Muscle of leg (tissue), 11 donors: Measurements from ENCODE around the gene GAB2. TPM values are rescaled to one million over a fixed set of nuclear protein-coding genes. Genes with fewer than 3 reads are reported as not detected.

Experiments
- DNase-seq: peaks from one replicate; pipeline ENCODE4 v3.0.0; 2013
- H3K27ac ChIP-seq: one replicate; pipeline ENCODE4 v1.5.1; 2013; ENCODE audit warnings: mild to moderate bottlenecking, low read length, control low read depth
- H3K27me3 ChIP-seq: one replicate; pipeline ENCODE4 v1.6.1; 2013; ENCODE audit warnings: low read length; ENCODE audit not compliant: control insufficient read depth, insufficient read depth
- H3K36me3 ChIP-seq: one replicate; pipeline ENCODE4 v1.6.1; 2013; ENCODE audit warnings: low read length; ENCODE audit not compliant: control insufficient read depth, insufficient read depth
- H3K4me1 ChIP-seq: one replicate; pipeline ENCODE4 v1.6.1; 2013; ENCODE audit warnings: low read length; ENCODE audit not compliant: control insufficient read depth, insufficient read depth
- H3K4me3 ChIP-seq: one replicate; pipeline ENCODE4 v1.5.1; 2013; ENCODE audit warnings: low read length, control low read depth
- H3K9me3 ChIP-seq: replicated peaks from 2 replicates; pipeline ENCODE4 v1.6.1; 2013; ENCODE audit warnings: low read depth, low read length; ENCODE audit not compliant: control insufficient read depth
- WGBS: methylation state at CpG from one replicate; pipeline ENCODE4 v1.1.5; 2013; ENCODE audit warnings: missing lambda C conversion rate; ENCODE audit not compliant: insufficient coverage; 5-methylcytosine and 5-hydroxymethylcytosine counted together
- polyA plus RNA-seq, 8 donors: library from polyadenylated mRNA; unstranded; fragments of 120-200 nt; gene quantifications; one replicate each; pipeline versions ENCODE4 v1.2.1 to v1.2.3, GENCODE V29; 2013; ENCODE audit warnings: inconsistent platforms in 1 of 8, low replicate concordance in 1 of 8; ENCODE audit not compliant: insufficient read length in 8 of 8, insufficient read depth in 1 of 8
- total RNA-seq: library from RNA; stranded (reverse); fragments of 120-200 nt; gene quantifications from one replicate; pipeline ENCODE4 v1.2.4, GENCODE V29; 2013

Gene GAB2
- total and polyA plus RNA-seq, 9 donors = 9.6 to 18.8 (median 14.2) TPM

GRCh38 chr11:78211565-78211964 lies 206.1 kb downstream of the GAB2 start:
- no peak overlapping the region for H3K27ac ChIP-seq
- no peak overlapping the region for H3K4me3 ChIP-seq
- no peaks in the 10 kb centered on the region for H3K9me3 ChIP-seq
- H3K36me3 ChIP-seq = peaks cover 56% of the 10 kb centered on the region
- 92% methylated on average over 2 of the region's 5 CpGs for WGBS
- DNase-seq = no peak
- no peaks in the 10 kb centered on the region for H3K4me1 ChIP-seq
- H3K27me3 ChIP-seq = no peaks in the 10 kb centered on the region

- no peak for DNase-seq
- WGBS = 87% methylated on average over 27 of the region's 31 CpGs
- peaks cover 57% of the 10 kb centered on the region for H3K36me3 ChIP-seq
- H3K4me3 ChIP-seq = no peak overlapping the region
- H3K4me1 ChIP-seq = no peaks in the 10 kb centered on the region
- no peaks in the 10 kb centered on the region for H3K9me3 ChIP-seq
- H3K27ac ChIP-seq = no peak overlapping the region
- H3K27me3 ChIP-seq = no peaks in the 10 kb centered on the region
Observed at GRCh38 chr11:78210000-78210608, 207.5 kb downstream of the GAB2 start.

- 87% methylated on average over 6 of the region's 18 CpGs for WGBS
- H3K4me1 ChIP-seq = no peaks in the 10 kb centered on the region
- no peak overlapping the region for H3K27ac ChIP-seq
- no peak for DNase-seq
- H3K36me3 ChIP-seq = peaks cover 53% of the 10 kb centered on the region
- H3K9me3 ChIP-seq = no peaks in the 10 kb centered on the region
- no peak overlapping the region for H3K4me3 ChIP-seq
- H3K27me3 ChIP-seq = no peaks in the 10 kb centered on the region
Observed at GRCh38 chr11:78209478-78209877, 208.1 kb downstream of the GAB2 start.

GRCh38 chr11:78208257-78209165 lies 209.1 kb downstream of the GAB2 start:
- Histone ChIP-seq H3K27ac (no peak overlapping the region), H3K4me1 (no peaks in the 10 kb centered on the region), H3K36me3 (peaks cover 45% of the 10 kb centered on the region), H3K27me3 (no peaks in the 10 kb centered on the region), H3K4me3 (no peak overlapping the region), H3K9me3 (no peaks in the 10 kb centered on the region)
- DNase-seq = no peak
- 86% methylated on average over 16 of the region's 16 CpGs for WGBS

- WGBS = 77% methylated on average over 4 of the region's 11 CpGs
- Histone ChIP-seq H3K27ac (no peak overlapping the region), H3K9me3 (no peaks in the 10 kb centered on the region), H3K36me3 (peaks cover 48% of the 10 kb centered on the region), H3K4me1 (no peaks in the 10 kb centered on the region), H3K4me3 (no peak overlapping the region), H3K27me3 (no peaks in the 10 kb centered on the region)
- DNase-seq = no peak
Observed at GRCh38 chr11:78207532-78208256, 209.9 kb downstream of the GAB2 start.

- H3K4me3 ChIP-seq = no peak overlapping the region
- H3K36me3 ChIP-seq = peaks cover 54% of the 10 kb centered on the region
- H3K9me3 ChIP-seq = no peaks in the 10 kb centered on the region
- H3K27ac ChIP-seq = no peak overlapping the region
- no peaks in the 10 kb centered on the region for H3K27me3 ChIP-seq
- WGBS = 91% methylated on average over 7 of the region's 7 CpGs
- no peak for DNase-seq
- no peaks in the 10 kb centered on the region for H3K4me1 ChIP-seq
Observed at GRCh38 chr11:78205691-78206090, 211.9 kb downstream of the GAB2 start.

GRCh38 chr11:78205256-78205655 lies 212.4 kb downstream of the GAB2 start:
- WGBS = 95% methylated on average over 3 of the region's 4 CpGs
- H3K36me3 ChIP-seq = peaks cover 54% of the 10 kb centered on the region
- no peaks in the 10 kb centered on the region for H3K4me1 ChIP-seq
- no peaks in the 10 kb centered on the region for H3K27me3 ChIP-seq
- no peak for DNase-seq
- H3K9me3 ChIP-seq = no peaks in the 10 kb centered on the region
- H3K27ac ChIP-seq = no peak overlapping the region
- H3K4me3 ChIP-seq = no peak overlapping the region

GRCh38 chr11:78203184-78203583 lies 214.4 kb downstream of the GAB2 start:
- peaks cover 57% of the 10 kb centered on the region for H3K36me3 ChIP-seq

GRCh38 chr11:78202733-78203167 lies 214.9 kb downstream of the GAB2 start:
- Histone ChIP-seq H3K27me3 (no peaks in the 10 kb centered on the region), H3K9me3 (no peaks in the 10 kb centered on the region), H3K4me1 (no peaks in the 10 kb centered on the region), H3K27ac (no peak overlapping the region), H3K4me3 (no peak overlapping the region), H3K36me3 (peaks cover 56% of the 10 kb centered on the region)
- WGBS = 63% methylated on average over 3 of the region's 3 CpGs
- no peak for DNase-seq

More at GRCh38 chr11:78203184-78203583, 214.4 kb downstream of the GAB2 start:
- no peak for DNase-seq
- Histone ChIP-seq H3K9me3 (no peaks in the 10 kb centered on the region), H3K4me1 (no peaks in the 10 kb centered on the region), H3K27ac (no peak overlapping the region), H3K27me3 (no peaks in the 10 kb centered on the region), H3K4me3 (no peak overlapping the region)
- 93% methylated on average over 8 of the region's 10 CpGs for WGBS
